HG03175 (cell line): ENCODE data around the gene HEMK1.

ENCODE experiments used
- ATAC-seq: cut with Tn5 transposase; IDR thresholded peaks from one replicate; pipeline ENCODE4 v1.9.1; 2021; ENCODE audit warnings: mild to moderate bottlenecking, moderate library complexity; ENCODE audit not compliant: unreplicated experiment

Gene HEMK1

DNA sequence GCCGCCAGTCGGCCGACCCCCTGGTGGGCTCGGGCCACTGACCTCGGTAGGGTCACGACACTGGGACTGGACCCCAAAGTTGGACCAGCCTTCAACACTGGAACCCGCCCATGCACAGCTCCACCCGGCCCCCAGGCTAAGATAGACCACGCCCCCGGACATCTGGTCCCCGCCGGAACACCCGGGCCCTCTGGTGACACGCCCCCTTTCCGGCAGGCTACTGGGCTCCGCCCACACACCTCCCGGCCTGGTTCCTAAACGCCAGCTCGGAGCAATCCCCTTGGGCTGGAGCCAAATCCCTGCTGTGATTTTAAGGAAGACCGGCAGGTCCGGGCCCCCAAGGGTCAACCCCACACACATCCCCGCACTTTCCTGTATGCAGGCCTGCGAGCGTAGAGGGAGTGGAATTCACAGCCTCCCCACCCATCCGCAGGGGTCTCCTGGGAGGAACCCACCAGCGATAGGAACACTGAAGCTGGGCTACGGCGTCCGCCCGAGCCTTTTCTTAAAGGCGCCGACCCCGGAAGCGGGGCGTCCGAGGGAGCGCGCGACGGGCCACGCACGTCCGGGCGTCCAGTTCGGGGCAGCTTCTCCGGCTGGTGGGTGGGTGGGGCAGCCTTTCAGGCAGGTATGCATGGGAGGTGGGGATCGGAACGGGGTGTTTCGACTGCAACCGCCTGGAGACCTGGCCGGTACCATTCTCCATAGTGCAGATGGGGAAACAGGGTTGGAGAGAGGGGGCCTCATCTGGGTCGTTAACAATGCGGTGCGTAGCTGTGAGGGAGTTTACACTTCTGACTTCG lies at the start of gene HEMK1:
TSS of gene HEMK1 (plus strand) at position 576 of the 803 bp plus-strand sequence. CDS start 1,583 bp downstream, outside the sequence.
- ATAC-seq, result peak; percentile 64

DNA sequence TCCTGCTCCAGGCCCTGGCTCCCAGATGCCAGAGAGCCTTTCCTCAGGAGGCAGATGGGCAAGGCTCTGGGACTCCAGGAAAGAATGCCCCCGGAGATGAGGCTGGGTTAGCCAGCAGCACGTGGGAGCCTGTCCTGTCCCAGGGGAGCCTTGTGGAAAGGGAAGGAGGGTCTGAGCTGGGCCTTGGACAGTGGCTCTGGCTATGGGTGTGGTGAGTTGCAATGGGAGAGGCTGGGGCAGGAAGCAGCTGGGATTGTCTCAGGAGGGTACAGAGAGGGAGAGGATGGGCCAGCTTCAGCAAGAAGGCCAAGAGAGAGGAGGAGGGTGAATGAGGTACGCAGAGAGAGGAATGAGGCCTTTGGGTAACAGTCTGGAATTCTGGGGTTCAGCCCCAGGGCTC lies 48.5 kb upstream of the HEMK1 start:
- no peak for ATAC-seq

GRCh38 chr3:50521572-50521971 lies 47.8 kb upstream of the HEMK1 start:
- no peak for ATAC-seq

DNA sequence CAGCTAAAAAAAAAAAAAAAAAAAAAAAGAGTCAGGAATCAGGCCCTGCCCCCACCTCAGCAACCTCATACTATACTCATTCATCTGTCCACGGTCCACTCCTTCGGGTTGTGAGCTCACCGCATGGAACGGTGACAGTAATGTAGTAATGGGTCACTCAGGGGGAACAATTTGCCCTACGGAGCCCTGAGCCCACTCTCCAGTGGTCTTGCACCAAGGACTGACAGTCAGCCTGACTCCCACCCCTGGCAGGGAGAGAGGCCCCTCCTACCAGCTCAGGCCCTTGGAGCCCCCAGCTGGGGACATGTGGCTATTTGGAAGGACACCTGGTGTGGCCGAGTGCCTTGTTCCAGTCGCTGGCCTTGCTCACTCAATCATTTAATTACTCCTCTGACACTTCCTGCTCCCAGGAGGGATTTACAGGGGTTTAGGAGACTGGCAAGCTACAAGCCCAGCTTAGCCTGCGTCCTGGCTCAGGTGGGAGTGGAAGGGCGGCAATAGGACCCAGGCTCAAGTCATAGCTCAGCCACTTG lies 46.0 kb upstream of the HEMK1 start:
- ATAC-seq, result no peak

DNA sequence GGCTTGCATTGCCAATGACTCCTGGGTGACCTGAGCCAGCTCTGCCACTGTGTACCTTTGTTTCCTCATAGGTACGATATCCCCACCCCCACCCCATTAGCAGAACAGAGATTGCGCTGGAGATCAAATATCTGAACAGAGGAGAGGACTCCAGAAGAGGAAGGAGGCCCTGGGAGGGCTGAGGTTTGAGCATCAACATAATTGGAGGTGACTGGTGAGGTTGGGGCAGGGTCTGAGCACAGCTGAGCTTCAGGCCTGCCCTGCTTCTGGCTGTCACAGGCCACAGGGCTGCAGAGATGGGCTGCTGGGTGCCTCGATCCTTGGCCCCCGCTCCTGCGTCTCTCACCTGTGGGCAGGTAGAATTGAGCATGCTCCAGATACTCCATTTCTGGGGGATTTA lies 44.6 kb upstream of the HEMK1 start:
- no peak for ATAC-seq

DNA sequence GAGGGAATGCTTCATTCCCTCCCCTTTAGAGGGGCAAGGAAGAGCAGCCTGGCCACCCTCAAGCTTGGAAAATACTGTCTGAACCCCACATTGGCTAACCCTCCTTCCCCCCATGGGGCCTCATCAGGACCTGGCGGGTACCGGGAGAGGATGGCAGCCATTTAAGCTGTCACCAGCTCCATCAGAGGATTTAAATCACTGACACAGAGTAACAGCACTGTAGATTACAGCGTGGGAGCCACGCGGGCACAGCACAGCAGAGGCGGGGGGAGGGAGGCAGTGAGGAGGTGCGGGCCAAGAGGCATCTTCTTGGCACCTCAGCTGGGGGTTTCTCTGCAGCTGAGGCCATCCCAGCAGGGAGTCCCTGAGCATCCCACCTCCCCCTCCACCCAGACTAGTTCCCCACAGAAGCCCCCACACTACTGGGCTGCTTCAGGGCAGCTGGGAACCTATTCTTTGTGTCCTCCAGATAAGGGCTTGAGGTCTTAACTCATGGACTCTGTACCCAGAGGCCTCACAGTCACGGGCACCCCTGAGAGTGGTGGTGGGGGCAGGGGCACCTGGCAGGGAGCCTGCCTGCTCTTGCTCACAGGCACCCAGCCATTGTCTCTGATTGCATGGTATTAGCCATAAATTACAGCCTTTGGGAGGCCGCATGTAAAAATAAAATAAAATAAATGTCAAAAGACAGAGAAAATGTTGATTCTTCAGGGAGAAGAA lies 44.0 kb upstream of the HEMK1 start:
- no peak for ATAC-seq

DNA sequence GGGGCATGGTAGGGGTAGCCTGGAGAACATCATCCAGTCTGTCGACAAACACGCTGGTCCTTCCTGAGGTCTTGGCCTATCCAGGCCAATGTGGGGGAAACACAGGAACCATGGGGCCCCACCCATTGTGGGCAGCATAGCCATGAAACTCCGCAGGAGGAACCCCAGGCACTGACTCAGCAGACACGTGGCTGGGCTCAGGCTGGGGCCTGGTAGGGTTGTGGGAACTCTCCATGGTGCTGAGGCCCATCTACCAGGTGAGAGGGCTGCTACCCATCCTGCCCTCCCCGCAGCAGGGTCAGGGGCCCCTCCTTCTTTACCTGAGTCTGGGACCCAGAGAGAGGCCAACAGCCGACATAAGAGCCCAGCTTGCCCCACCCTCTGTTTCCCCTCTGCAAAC lies 43.3 kb upstream of the HEMK1 start:
- no peak for ATAC-seq

GRCh38 chr3:50530001-50530970 lies 39.0 kb upstream of the HEMK1 start:
- ATAC-seq, result no peak

GRCh38 chr3:50531201-50531600 lies 38.1 kb upstream of the HEMK1 start:
- ATAC-seq, result no peak

- ATAC-seq, result no peak
These were observed 37.1 kb upstream of the HEMK1 start for GRCh38 chr3:50532062-50532705.

DNA sequence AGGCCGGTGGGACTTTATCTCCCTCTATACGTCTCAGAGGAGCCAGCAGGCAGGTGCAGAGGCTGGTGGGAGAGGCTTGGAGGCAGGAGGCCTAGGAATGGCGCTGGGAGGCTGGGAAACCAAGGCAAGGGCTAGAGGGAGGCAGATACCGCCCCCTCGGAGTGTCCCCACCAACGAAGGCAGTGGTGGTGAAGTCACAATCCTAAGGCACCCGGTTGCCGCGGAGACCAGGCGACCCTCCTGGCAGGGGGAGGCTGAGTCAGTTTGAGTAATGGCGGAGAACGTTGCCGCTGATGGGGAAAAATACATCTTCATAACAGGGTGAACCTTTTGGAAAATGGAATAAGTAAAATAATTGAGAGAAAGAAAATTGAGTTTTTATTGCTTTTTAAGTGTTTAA lies 36.0 kb upstream of the HEMK1 start:
- no peak for ATAC-seq

GRCh38 chr3:50533807-50534461 lies 35.4 kb upstream of the HEMK1 start:
- no peak for ATAC-seq

- ATAC-seq, result no peak
These were observed 34.5 kb upstream of the HEMK1 start for GRCh38 chr3:50534681-50535330.

GRCh38 chr3:50536471-50537180 lies 32.7 kb upstream of the HEMK1 start:
- ATAC-seq, result no peak

- no peak for ATAC-seq
These were observed 31.7 kb upstream of the HEMK1 start for GRCh38 chr3:50537421-50538129.

DNA sequence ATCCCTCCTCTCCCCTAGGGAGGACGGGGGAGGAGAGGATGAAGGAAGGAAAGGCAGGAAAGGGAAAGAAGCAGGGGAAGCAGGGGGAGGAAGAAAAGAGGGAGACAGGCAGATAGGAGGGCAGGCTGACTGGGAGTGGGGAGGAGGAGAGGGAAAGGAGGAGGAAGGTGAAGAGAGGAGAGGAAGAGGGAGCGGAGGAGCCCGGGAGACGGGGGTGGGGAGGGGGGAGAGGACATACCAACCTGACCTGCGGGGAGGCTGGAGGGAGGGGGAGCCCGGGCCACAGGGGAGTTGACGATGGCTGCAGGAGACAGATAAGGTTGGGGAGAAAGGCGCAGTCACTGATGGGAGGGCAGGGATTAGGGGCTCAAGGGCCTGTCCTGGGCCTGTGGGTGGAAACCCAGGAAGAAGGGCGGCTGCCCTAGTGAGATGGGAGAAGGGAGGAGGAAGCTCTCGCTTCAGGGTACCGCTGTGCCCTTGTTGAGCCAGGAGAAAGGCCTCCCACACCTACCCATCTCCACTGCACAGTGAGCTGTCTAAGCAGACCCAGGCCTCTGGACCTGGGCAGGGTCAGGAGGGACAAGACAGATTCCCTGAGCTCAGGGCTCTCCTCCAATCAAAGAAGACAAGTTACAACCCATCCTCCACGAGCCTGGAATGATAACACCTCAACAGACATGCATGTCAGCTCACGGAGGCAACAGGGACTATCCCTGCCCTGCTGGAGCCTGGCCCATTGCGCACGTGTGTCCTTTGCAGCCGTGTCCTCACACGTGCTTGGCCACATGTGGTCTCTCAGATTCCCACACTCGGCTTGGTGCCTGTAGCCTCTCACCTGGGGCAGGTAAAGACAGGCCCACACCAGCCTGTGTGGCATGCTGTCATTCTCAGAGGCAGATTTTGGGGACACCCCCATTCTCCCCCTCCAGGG lies 29.7 kb upstream of the HEMK1 start:
- no peak for ATAC-seq
